CD14-positive monocyte (primary cell): ENCODE results near the gene RYR3. TPM values are rescaled to one million over a fixed set of nuclear protein-coding genes. Genes with fewer than 3 reads are reported as not detected.

Experiments
- DNase-seq, 3 donors: peaks; one replicate each; pipeline ENCODE4 v3.0.0-alpha.2; 2011 to 2022
- H2AFZ ChIP-seq: 2 replicates; pipeline ENCODE4 v1.6.0; 2012; ENCODE audit warnings: mild to moderate bottlenecking, low read depth, low read length, inconsistent platforms; ENCODE audit not compliant: insufficient read depth, poor library complexity, severe bottlenecking
- H3K27ac ChIP-seq, 2 donors: 1 replicate in 1 of 2; 2 replicates in 1 of 2; pipeline ENCODE4 v1.5.1; 2012 to 2013; ENCODE audit warnings: low read length in 2 of 2, control low read depth in 1 of 2, inconsistent platforms in 1 of 2, low read depth in 1 of 2, mild to moderate bottlenecking in 1 of 2
- H3K27me3 ChIP-seq, 2 donors: one replicate each; pipeline versions ENCODE4 v1.6.0 to v1.6.1; 2011 to 2013; ENCODE audit warnings: low read length in 2 of 2; ENCODE audit not compliant: control insufficient read depth in 2 of 2, insufficient read depth in 2 of 2
- H3K36me3 ChIP-seq, 2 donors: replicated peaks in 1 of 2; 1 replicate in 1 of 2; 2 replicates in 1 of 2; pipeline versions ENCODE4 v1.5.1 to v1.6.1; 2012 to 2013; ENCODE audit warnings: low read length in 2 of 2, control low read depth in 1 of 2, inconsistent platforms in 1 of 2, mild to moderate bottlenecking in 1 of 2; ENCODE audit not compliant: insufficient read depth in 2 of 2, control insufficient read depth in 1 of 2
- H3K4me1 ChIP-seq, 2 donors: 1 replicate in 1 of 2; 2 replicates in 1 of 2; pipeline versions ENCODE4 v1.5.1 to v1.6.1; 2012 to 2013; ENCODE audit warnings: low read length in 2 of 2, control low read depth in 1 of 2, inconsistent platforms in 1 of 2, mild to moderate bottlenecking in 1 of 2, moderate library complexity in 1 of 2; ENCODE audit not compliant: insufficient read depth in 2 of 2, control insufficient read depth in 1 of 2
- H3K4me2 ChIP-seq: replicated peaks from 2 replicates; pipeline ENCODE3; 2012; ENCODE audit warnings: low read length, moderate library complexity, mild to moderate bottlenecking; ENCODE audit not compliant: poor library complexity, severe bottlenecking; ENCODE audit errors: extremely low read depth
- H3K4me3 ChIP-seq, 3 experiments: fragments of 200-600 bp in 1 of 3; sonication (generic) in 1 of 3; replicated peaks in 1 of 3; 1 replicate in 2 of 3; 2 replicates in 1 of 3; pipeline ENCODE4 v1.5.1; 2011 to 2013; ENCODE audit warnings: low read length in 3 of 3, mild to moderate bottlenecking in 3 of 3, control low read depth in 2 of 3, low read depth in 2 of 3, inconsistent platforms in 1 of 3, moderate library complexity in 1 of 3
- H3K79me2 ChIP-seq: 2 replicates; pipeline ENCODE4 v1.6.0; 2012; ENCODE audit warnings: mild to moderate bottlenecking, control low read depth, inconsistent platforms, low read length, moderate library complexity; ENCODE audit not compliant: insufficient read depth
- H3K9ac ChIP-seq: 2 replicates; pipeline ENCODE4 v1.6.0; 2017; ENCODE audit warnings: low read length, mild to moderate bottlenecking; ENCODE audit not compliant: insufficient read depth, poor library complexity, severe bottlenecking
- H3K9me3 ChIP-seq, 2 donors: replicated peaks in 1 of 2; 1 replicate in 1 of 2; 2 replicates in 1 of 2; pipeline versions ENCODE4 v1.5.1 to v1.6.1; 2012 to 2013; ENCODE audit warnings: low read length in 2 of 2, control low read depth in 1 of 2; ENCODE audit not compliant: control insufficient read depth in 1 of 2, insufficient read depth in 1 of 2
- H4K20me1 ChIP-seq: 2 replicates; pipeline ENCODE4 v1.6.0; 2012; ENCODE audit warnings: mild to moderate bottlenecking, low read length, control low read depth, moderate library complexity; ENCODE audit not compliant: insufficient read depth
- H3K27ac Mint-ChIP-seq, 7 donors: one replicate each; pipeline ENCODE4 v1.8.0; 2020; ENCODE audit warnings: mild to moderate bottlenecking in 7 of 7, mixed read lengths in 7 of 7, moderate library complexity in 6 of 7, inconsistent platforms in 2 of 7
- H3K27me3 Mint-ChIP-seq, 3 donors: one replicate each; pipeline ENCODE4 v1.8.0; 2021 to 2022; ENCODE audit warnings: low read depth in 3 of 3, mild to moderate bottlenecking in 3 of 3, mixed read lengths in 3 of 3, moderate library complexity in 3 of 3, inconsistent platforms in 1 of 3
- H3K36me3 Mint-ChIP-seq, 2 donors: one replicate each; pipeline ENCODE4 v1.8.0; 2020; ENCODE audit warnings: mixed read lengths in 2 of 2, inconsistent platforms in 1 of 2, mild to moderate bottlenecking in 1 of 2
- H3K4me1 Mint-ChIP-seq: one replicate; pipeline ENCODE4 v1.8.0; 2020; ENCODE audit warnings: mild to moderate bottlenecking, mixed read lengths
- H3K4me3 Mint-ChIP-seq, 2 donors: one replicate each; pipeline ENCODE4 v1.8.0; 2020; ENCODE audit warnings: mild to moderate bottlenecking in 2 of 2, mixed read lengths in 2 of 2, moderate library complexity in 1 of 2
- H3K9me3 Mint-ChIP-seq, 7 donors: one replicate each; pipeline ENCODE4 v1.8.0; 2020 to 2022; ENCODE audit warnings: mixed read lengths in 7 of 7, mild to moderate bottlenecking in 6 of 7, moderate library complexity in 6 of 7, inconsistent platforms in 2 of 7
- CTCF ChIP-seq: fragments of 200-600 bp; IDR thresholded peaks from one replicate; pipeline ENCODE4 v1.8.0; 2022; ENCODE audit warnings: antibody characterized with exemption, mild to moderate bottlenecking
- WGBS: methylation state at CpG from one replicate; pipeline ENCODE4 v1.1.5; 2013; ENCODE audit warnings: missing lambda C conversion rate; ENCODE audit not compliant: insufficient coverage; 5-methylcytosine and 5-hydroxymethylcytosine counted together
- intact Hi-C, 2 donors: fragments of 100-400 bp; cut with micrococcal nuclease; formaldehyde crosslinking; loops; one replicate each; pipeline versions ENCODE4 v1.15.0 to v1.15.1; 2023
- polyA plus RNA-seq, 3 donors: library from polyadenylated mRNA; depleted of rRNA in 1 of 3; unstranded in 2 of 3; stranded (reverse) in 1 of 3; fragments of 300-500 nt in 2 of 3; fragments of >200 nt in 1 of 3; fragmentation: Illumina TruSeq in 2 of 3; gene quantifications; 1 replicate in 2 of 3; 2 replicates in 1 of 3; pipeline ENCODE4 v1.2.3, GENCODE V29; 2012 to 2021

RYR3 gene
- polyA plus RNA-seq, 3 donors = not detected

- Mint-ChIP-seq H3K4me1 (peaks cover 2% of the 10 kb centered on the region), H3K36me3 (no peaks in the 10 kb centered on the region), H3K27me3 (peaks cover 0 to 2% (median 1%) of the 10 kb centered on the region in 3 donors), H3K9me3 (peaks cover 0 to 1% (median 0%) of the 10 kb centered on the region in 7 donors), H3K27ac (no peak overlapping the region), H3K4me3 (no peak overlapping the region)
- H3K36me3 ChIP-seq = no peaks in the 10 kb centered on the region
- H3K4me1 ChIP-seq = no peaks in the 10 kb centered on the region
- no peak overlapping the region for H3K9ac ChIP-seq
- H3K4me2 ChIP-seq = no peak overlapping the region
- no peak overlapping the region for H3K27ac ChIP-seq
- H3K9me3 ChIP-seq = no peaks in the 10 kb centered on the region
- H3K79me2 ChIP-seq = no peaks in the 10 kb centered on the region
- H4K20me1 ChIP-seq = no peaks in the 10 kb centered on the region
- H2AFZ ChIP-seq = no peak overlapping the region
- H3K27me3 ChIP-seq = no peaks in the 10 kb centered on the region
- DNase-seq = no peak
- 48% methylated on average over 4 of the region's 7 CpGs for WGBS
- intact Hi-C loops = no loop called here
- no peak overlapping the region for H3K4me3 ChIP-seq
- peak; percentile 21 for TF ChIP-seq CTCF
These were observed 425.0 kb downstream of the RYR3 start for GRCh38 chr15:33735637-33736247.

DNA sequence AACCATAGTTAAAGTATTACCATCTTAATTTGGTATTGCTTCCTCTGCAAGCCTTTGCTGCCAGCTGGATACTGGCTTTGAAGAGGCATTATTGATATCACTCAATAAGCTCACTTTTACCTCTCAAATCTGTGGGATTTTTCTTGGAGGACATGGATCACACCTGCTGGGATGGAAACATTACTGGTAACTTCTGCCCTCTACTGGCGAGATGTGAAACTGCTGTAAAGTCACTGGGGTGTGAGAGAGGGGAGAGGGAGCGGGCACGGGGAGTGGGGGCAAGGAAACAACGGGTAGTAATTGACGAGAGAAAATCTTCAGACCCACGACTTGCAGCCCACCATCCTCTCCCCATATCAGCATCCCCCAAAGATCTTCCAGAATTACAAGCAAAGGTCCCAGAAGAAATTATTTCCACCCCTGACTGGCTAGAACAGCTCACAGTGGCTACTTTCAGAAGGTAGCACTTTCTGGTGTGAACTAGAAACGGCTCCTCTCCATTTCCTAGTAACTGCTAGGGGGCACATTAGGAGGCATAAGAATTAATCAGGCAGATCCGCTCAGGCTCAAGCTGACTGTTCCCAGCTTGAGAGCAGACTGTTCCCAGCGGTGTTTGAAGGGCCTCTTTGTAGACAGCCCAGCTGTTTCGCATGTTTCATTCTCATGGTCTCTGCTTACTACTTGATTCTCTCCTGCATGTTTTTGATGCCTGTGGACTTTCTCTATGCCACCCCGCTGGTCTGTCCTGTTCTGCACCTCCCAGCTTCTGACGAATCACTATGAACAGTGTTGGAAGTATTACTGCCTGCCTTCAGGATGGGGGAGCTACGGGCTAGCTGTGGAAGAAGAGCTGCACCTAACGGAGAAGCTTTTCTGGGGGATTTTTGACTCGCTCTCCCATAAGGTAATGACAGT is 427.2 kb downstream of the RYR3 start:
- WGBS = 91% methylated on average over 8 of the region's 15 CpGs

More for the DNA sequence above, 427.2 kb downstream of the RYR3 start:
- H3K9me3 Mint-ChIP-seq = peaks cover 0 to 1% (median 0%) of the 10 kb centered on the region in 7 donors
- Histone ChIP-seq H3K9me3 (no peaks in the 10 kb centered on the region), H3K9ac (no peak overlapping the region), H3K4me1 (no peaks in the 10 kb centered on the region), H2AFZ (no peak overlapping the region), H4K20me1 (no peaks in the 10 kb centered on the region), H3K4me3 (no peak overlapping the region), H3K27me3 (no peaks in the 10 kb centered on the region), H3K27ac (no peak overlapping the region), H3K79me2 (no peaks in the 10 kb centered on the region), H3K36me3 (no peaks in the 10 kb centered on the region), H3K4me2 (no peak overlapping the region)
- H3K27me3 Mint-ChIP-seq = peaks cover 0 to 2% (median 2%) of the 10 kb centered on the region in 3 donors
- no peak overlapping the region for H3K27ac Mint-ChIP-seq
- TF ChIP-seq CTCF = peak; percentile 79
- H3K4me3 Mint-ChIP-seq = no peak overlapping the region
- H3K4me1 Mint-ChIP-seq = peaks cover 2% of the 10 kb centered on the region
- intact Hi-C loops = no loop called here
- no peaks in the 10 kb centered on the region for H3K36me3 Mint-ChIP-seq
- peak in 2 of 3 donors; percentile 18 to 27 for DNase-seq
